Nephron (organoid): ENCODE results near the gene FBN1.

Experiments
- H3K27ac Mint-ChIP-seq, 3 experiments: 2 replicates each; pipeline ENCODE4 v1.8.0; 2020; ENCODE audit warnings: mixed read lengths in 3 of 3, mild to moderate bottlenecking in 2 of 3, moderate library complexity in 1 of 3
- H3K27me3 Mint-ChIP-seq: 2 replicates; pipeline ENCODE4 v1.8.0; 2021; ENCODE audit warnings: low read depth, mild to moderate bottlenecking, moderate library complexity, mixed read lengths
- H3K36me3 Mint-ChIP-seq: 2 replicates; pipeline ENCODE4 v1.8.0; 2020; ENCODE audit warnings: low read depth, mixed read lengths
- H3K4me1 Mint-ChIP-seq: 2 replicates; pipeline ENCODE4 v1.8.0; 2020; ENCODE audit warnings: mixed read lengths
- H3K4me3 Mint-ChIP-seq, 3 experiments: 2 replicates each; pipeline ENCODE4 v1.8.0; 2020; ENCODE audit warnings: mild to moderate bottlenecking in 3 of 3, mixed read lengths in 3 of 3, moderate library complexity in 2 of 3
- H3K9me3 Mint-ChIP-seq: 2 replicates; pipeline ENCODE4 v1.8.0; 2020; ENCODE audit warnings: mixed read lengths
- TF ChIP-seq, protein P1 (sequence below), 3 experiments: fragments of 200-600 bp; sonication (generic); IDR thresholded peaks; one replicate each; pipeline ENCODE4 v1.5.0; 2021; ENCODE audit warnings: antibody characterized with exemption in 3 of 3; ENCODE audit not compliant: unreplicated experiment in 3 of 3

FBN1 gene

DNA sequence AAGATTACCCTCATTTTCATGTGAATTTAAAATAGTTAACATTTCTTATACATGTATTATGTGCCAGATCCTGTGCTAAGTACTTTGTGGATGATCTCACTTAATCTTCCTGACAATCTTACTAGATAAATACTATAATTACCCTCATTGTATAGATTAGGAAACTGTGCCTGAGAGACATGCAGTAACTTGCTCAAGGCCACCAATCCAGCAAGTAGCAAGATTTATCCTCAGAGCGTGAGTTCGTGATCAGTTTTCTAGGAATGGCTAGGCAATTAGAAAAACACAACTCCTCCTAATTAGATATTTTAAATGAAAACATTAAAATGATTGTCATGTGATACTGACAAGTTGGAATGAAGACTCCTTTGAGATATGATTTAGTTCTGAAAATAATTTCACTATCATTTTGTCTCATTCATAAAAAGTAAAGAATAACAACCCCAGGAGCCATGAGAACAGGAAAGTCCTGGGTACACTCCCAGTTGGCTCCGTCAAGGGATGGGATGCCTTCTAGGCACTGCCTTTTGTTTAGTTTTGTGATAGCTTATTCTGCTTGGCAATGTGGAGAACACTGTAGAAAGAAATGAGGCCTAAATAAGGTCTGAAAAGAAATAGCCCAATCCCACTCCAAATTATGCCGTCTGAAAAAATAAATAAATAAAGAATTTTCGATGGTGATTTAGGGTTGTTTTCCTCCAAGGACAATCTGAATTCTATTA, 61.3 kb downstream of the FBN1 start:
- H3K4me3 Mint-ChIP-seq, result no peak overlapping the region
- H3K27me3 Mint-ChIP-seq, result no peaks in the 10 kb centered on the region
- H3K36me3 Mint-ChIP-seq, result peaks cover 4% of the 10 kb centered on the region

DNA sequence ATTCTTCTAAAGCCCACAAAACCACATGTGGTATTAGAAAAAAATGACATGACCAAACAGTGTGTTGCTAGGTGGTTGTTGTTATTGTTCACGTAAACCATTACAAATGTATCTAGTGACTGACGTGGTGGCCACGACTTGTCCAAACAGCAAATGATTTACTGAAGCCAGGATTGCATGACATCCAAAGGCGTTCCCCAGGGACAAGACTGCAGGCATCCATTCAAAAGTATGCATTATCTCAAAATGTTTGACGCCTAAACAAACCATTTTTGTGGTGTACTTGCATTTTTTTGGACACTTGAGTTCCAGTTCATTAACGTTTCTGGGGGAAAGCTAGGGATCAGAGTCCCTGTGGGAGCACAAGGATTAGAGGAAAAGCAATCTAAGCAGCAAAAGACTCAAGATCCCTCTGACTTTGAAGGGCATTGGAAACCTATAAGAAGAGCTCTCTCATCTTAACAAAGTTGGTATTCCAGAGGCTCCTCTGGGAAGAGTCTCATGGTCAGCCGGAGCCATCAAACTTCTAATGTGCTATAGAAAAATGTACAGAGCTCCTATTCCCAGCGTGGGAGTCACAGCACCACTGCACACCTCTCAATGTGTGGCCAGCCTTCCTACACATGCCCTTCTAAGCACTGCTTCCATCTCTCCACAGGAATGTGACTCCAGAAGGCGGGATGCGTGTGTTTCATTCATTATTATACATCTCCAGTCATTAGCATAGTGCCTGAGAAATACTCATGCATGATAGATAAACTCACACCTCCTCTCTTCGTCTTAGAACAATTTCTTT, 62.9 kb downstream of the FBN1 start:
- TF ChIP-seq, protein P1, sequence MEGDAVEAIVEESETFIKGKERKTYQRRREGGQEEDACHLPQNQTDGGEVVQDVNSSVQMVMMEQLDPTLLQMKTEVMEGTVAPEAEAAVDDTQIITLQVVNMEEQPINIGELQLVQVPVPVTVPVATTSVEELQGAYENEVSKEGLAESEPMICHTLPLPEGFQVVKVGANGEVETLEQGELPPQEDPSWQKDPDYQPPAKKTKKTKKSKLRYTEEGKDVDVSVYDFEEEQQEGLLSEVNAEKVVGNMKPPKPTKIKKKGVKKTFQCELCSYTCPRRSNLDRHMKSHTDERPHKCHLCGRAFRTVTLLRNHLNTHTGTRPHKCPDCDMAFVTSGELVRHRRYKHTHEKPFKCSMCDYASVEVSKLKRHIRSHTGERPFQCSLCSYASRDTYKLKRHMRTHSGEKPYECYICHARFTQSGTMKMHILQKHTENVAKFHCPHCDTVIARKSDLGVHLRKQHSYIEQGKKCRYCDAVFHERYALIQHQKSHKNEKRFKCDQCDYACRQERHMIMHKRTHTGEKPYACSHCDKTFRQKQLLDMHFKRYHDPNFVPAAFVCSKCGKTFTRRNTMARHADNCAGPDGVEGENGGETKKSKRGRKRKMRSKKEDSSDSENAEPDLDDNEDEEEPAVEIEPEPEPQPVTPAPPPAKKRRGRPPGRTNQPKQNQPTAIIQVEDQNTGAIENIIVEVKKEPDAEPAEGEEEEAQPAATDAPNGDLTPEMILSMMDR (IDR thresholded peaks at IDR 0.05; ENCODE audit: unreplicated experiment in 3 of 3), result no peak
- Mint-ChIP-seq H3K4me1 (peaks cover 37% of the 10 kb centered on the region), H3K9me3 (no peaks in the 10 kb centered on the region), H3K27ac (peak overlapping the region in 1 of 3 experiments; percentile 9), H3K27me3 (no peaks in the 10 kb centered on the region), H3K4me3 (no peak overlapping the region), H3K36me3 (peaks cover 4% of the 10 kb centered on the region)

More for the DNA sequence above, 61.3 kb downstream of the FBN1 start:
- TF ChIP-seq, protein P1 (IDR thresholded peaks at IDR 0.05; ENCODE audit: unreplicated experiment in 3 of 3), result no peak
- peak overlapping the region in 1 of 3 experiments; percentile 52 for H3K27ac Mint-ChIP-seq
- H3K9me3 Mint-ChIP-seq, result no peaks in the 10 kb centered on the region
- H3K4me1 Mint-ChIP-seq, result peaks cover 33% of the 10 kb centered on the region

DNA sequence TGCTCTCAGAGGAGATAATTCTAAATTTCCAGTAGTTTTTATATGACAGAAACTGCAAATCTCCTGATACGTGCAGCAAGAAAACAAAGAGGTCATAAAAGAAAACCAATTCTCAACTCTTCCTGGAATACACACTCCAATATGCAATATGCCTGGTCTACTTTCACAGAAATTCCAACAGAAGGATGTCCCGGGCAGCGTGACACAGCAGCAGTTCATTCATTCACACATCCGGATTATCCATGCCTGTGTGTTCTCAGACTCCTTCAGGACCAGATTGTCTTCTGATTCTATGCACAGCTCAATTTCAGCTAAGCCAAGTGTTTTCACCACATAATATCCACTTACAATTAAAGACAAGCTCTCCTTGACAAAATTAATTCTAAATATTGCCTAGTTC, 64.3 kb downstream of the FBN1 start:
- Mint-ChIP-seq H3K4me1 (peaks cover 40% of the 10 kb centered on the region), H3K27me3 (no peaks in the 10 kb centered on the region), H3K27ac (no peak overlapping the region), H3K4me3 (no peak overlapping the region), H3K36me3 (peaks cover 6% of the 10 kb centered on the region), H3K9me3 (no peaks in the 10 kb centered on the region)
- TF ChIP-seq, protein P1 (IDR thresholded peaks at IDR 0.05; ENCODE audit: unreplicated experiment in 3 of 3), result no peak

DNA sequence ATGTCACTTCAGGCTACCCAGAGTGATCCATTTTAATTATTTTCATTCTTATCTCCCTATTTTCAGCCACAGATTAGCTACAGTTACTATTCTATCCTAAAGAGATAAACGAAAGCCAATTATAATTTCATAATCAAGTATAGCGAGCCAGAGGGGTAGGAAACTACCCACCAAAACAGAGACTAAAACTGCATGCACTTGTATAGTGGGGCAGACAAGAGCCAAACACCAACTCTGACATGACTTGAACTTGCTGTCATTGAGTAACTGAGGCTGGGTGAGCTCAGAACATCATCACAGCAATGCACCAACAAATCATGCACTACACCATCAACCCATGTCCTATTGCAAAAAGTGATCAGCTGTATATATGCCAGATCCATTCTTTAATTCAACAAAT, 64.8 kb downstream of the FBN1 start:
- H3K27me3 Mint-ChIP-seq, result no peaks in the 10 kb centered on the region
- TF ChIP-seq, protein P1 (IDR thresholded peaks at IDR 0.05; ENCODE audit: unreplicated experiment in 3 of 3), result no peak
- no peak overlapping the region for H3K27ac Mint-ChIP-seq
- H3K4me3 Mint-ChIP-seq, result no peak overlapping the region
- H3K36me3 Mint-ChIP-seq, result peaks cover 10% of the 10 kb centered on the region
- H3K9me3 Mint-ChIP-seq, result no peaks in the 10 kb centered on the region
- H3K4me1 Mint-ChIP-seq, result peaks cover 40% of the 10 kb centered on the region

DNA sequence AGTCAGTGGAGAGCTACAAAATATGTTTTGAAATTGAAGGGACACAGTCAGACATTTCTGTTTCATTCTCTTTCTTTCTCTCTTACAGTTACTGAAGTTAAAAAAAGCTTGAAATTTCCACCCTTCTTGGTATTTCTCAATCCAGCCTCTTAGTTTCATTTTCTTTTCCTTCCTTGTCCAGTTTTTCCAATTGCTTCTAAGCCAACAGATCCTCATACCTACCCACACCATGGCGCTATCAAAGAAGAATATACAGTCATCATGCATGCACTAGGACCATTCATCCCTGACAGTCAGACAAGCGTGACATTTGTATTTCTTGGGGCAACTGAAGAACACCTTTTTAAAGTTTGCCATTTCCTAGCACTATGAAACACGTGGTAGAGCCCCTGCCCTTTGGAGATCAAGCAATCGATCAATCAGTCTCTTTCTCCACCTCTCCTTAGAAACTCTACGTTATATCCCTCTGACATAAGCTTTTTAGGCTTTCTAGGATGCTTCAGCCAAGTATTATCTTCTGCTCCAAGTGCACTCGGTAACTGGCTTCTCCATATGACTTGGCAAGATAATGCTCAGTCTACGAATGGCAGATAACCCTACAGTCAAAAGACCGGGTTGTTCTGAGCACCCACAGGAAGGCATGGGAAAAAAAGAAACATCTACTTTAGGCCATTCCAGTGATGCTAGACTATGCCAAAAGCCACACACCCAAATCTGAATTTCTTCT, 65.4 kb downstream of the FBN1 start:
- H3K9me3 Mint-ChIP-seq, result no peaks in the 10 kb centered on the region
- H3K36me3 Mint-ChIP-seq, result peaks cover 16% of the 10 kb centered on the region
- TF ChIP-seq, protein P1 (IDR thresholded peaks at IDR 0.05; ENCODE audit: unreplicated experiment in 3 of 3), result no peak
- H3K4me3 Mint-ChIP-seq, result no peak overlapping the region
- peak overlapping the region; percentile 3 to 42 (median 6) for H3K27ac Mint-ChIP-seq
- no peaks in the 10 kb centered on the region for H3K27me3 Mint-ChIP-seq
- peaks cover 40% of the 10 kb centered on the region for H3K4me1 Mint-ChIP-seq
